Neural crest cell (in vitro differentiated cells): ENCODE results near the gene IRS2. TPM values are rescaled to one million over a fixed set of nuclear protein-coding genes. Genes with fewer than 3 reads are reported as not detected.

ENCODE experiments used
- DNase-seq: peaks from one replicate; pipeline ENCODE4 v3.0.0; 2021; ENCODE audit warnings: low read depth, mixed read lengths, low spot score
- H3K27ac Mint-ChIP-seq: one replicate; pipeline ENCODE4 v1.8.0; 2021; ENCODE audit warnings: mild to moderate bottlenecking, mixed read lengths; ENCODE audit not compliant: unreplicated experiment
- H3K27me3 Mint-ChIP-seq: 2 replicates; pipeline ENCODE4 v1.8.0; 2021; ENCODE audit warnings: low read depth, mild to moderate bottlenecking, mixed read lengths
- H3K36me3 Mint-ChIP-seq: 2 replicates; pipeline ENCODE4 v1.8.0; 2021; ENCODE audit warnings: low read depth, mild to moderate bottlenecking, mixed read lengths
- H3K4me1 Mint-ChIP-seq: 2 replicates; pipeline ENCODE4 v1.8.0; 2021; ENCODE audit warnings: mixed read lengths
- H3K4me3 Mint-ChIP-seq: one replicate; pipeline ENCODE4 v1.8.0; 2021; ENCODE audit warnings: mild to moderate bottlenecking, mixed read lengths
- H3K9me3 Mint-ChIP-seq: 2 replicates; pipeline ENCODE4 v1.8.0; 2021; ENCODE audit warnings: mixed read lengths
- CTCF ChIP-seq: fragments of 200-600 bp; sonication (generic); conservative IDR thresholded peaks from 2 replicates; pipeline ENCODE4 v1.5.0; 2021; ENCODE audit warnings: antibody characterized with exemption, mild to moderate bottlenecking
- total RNA-seq: library from RNA; stranded (reverse); gene quantifications from 2 replicates; pipeline ENCODE4 v1.2.1, GENCODE V29; 2021

IRS2 gene
- total RNA-seq, 1 donor from 2014 or later, result 7.0 TPM

- peaks cover 14% of the 10 kb centered on the region for H3K4me1 Mint-ChIP-seq
- no peak overlapping the region for H3K4me3 Mint-ChIP-seq
- no peak for TF ChIP-seq CTCF
- no peak for DNase-seq
- H3K9me3 Mint-ChIP-seq, result peaks cover 5% of the 10 kb centered on the region
- no peaks in the 10 kb centered on the region for H3K27me3 Mint-ChIP-seq
- H3K36me3 Mint-ChIP-seq, result no peaks in the 10 kb centered on the region
- H3K27ac Mint-ChIP-seq, result no peak overlapping the region
Measured at GRCh38 chr13:109704771-109705635, 81.4 kb downstream of the IRS2 start.

GRCh38 chr13:109703250-109703649 is 83.1 kb downstream of the IRS2 start:
- peaks cover 5% of the 10 kb centered on the region for H3K9me3 Mint-ChIP-seq
- no peak overlapping the region for H3K27ac Mint-ChIP-seq
- no peak for TF ChIP-seq CTCF
- peaks cover 14% of the 10 kb centered on the region for H3K4me1 Mint-ChIP-seq
- no peaks in the 10 kb centered on the region for H3K27me3 Mint-ChIP-seq
- no peak for DNase-seq
- no peak overlapping the region for H3K4me3 Mint-ChIP-seq
- H3K36me3 Mint-ChIP-seq, result no peaks in the 10 kb centered on the region
